Caco-2 (cell line): ENCODE results near the gene GAK. TPM values are rescaled to one million over a fixed set of nuclear protein-coding genes. Genes with fewer than 3 reads are reported as not detected.

Source experiments
- BruUV-seq: library from RNA; stranded (reverse); fragments of 400-500 nt; replicated peaks from 2 replicates; lab custom pipeline; 2021; lab: Mats Ljungman, UMichigan
- CTCF ChIA-PET: fragments of 300-600 bp; sonication (Branson Sonifier 250); formaldehyde crosslinking; loops from one replicate; lab custom pipeline; 2022; ENCODE audit warnings: antibody characterized with exemption; lab: Charles Lee
- POLR2A ChIA-PET: fragments of 300-600 bp; sonication (Branson Sonifier 250); formaldehyde crosslinking; loops from one replicate; lab custom pipeline; 2022; ENCODE audit warnings: antibody characterized with exemption; lab: Charles Lee
- DNase-seq, 2 experiments: peaks; one replicate each; pipeline versions ENCODE4 v3.0.0 to v3.0.0-alpha.2; 2020 to 2022
- H3K27me3 ChIP-seq: replicated peaks from 2 replicates; pipeline ENCODE4 v1.6.0; 2011; ENCODE audit warnings: low read length; ENCODE audit not compliant: control insufficient read depth, insufficient read depth
- H3K36me3 ChIP-seq: 2 replicates; pipeline ENCODE4 v1.5.1; 2011; ENCODE audit warnings: low read length; ENCODE audit not compliant: control insufficient read depth, insufficient read depth
- H3K4me1 ChIP-seq: fragments of 250-450 bp; sonication (Bioruptor Pico); 2 replicates; pipeline ENCODE4 v1.5.1; 2020; ENCODE audit warnings: mild to moderate bottlenecking
- H3K4me3 ChIP-seq: 2 replicates; pipeline ENCODE4 v1.5.1; 2011; ENCODE audit warnings: low read depth, mild to moderate bottlenecking, control low read depth, low read length
- H3K9me3 ChIP-seq: fragments of 250-450 bp; sonication (Bioruptor Pico); 2 replicates; pipeline ENCODE4 v1.5.1; 2020; ENCODE audit warnings: mild to moderate bottlenecking, moderate library complexity
- H3K27ac Mint-ChIP-seq: one replicate; pipeline ENCODE4 v1.8.0; 2022; ENCODE audit warnings: mixed read lengths; ENCODE audit not compliant: unreplicated experiment
- H3K27me3 Mint-ChIP-seq: one replicate; pipeline ENCODE4 v1.8.0; 2022; ENCODE audit warnings: mixed read lengths; ENCODE audit not compliant: insufficient read depth, unreplicated experiment
- H3K36me3 Mint-ChIP-seq: one replicate; pipeline ENCODE4 v1.8.0; 2022; ENCODE audit warnings: mild to moderate bottlenecking, mixed read lengths; ENCODE audit not compliant: insufficient read depth, unreplicated experiment
- H3K4me1 Mint-ChIP-seq: one replicate; pipeline ENCODE4 v1.8.0; 2022; ENCODE audit warnings: low read depth, mixed read lengths; ENCODE audit not compliant: unreplicated experiment
- H3K4me3 Mint-ChIP-seq: one replicate; pipeline ENCODE4 v1.8.0; 2022; ENCODE audit warnings: mild to moderate bottlenecking, moderate library complexity, mixed read lengths; ENCODE audit not compliant: unreplicated experiment
- H3K9me3 Mint-ChIP-seq: one replicate; pipeline ENCODE4 v1.8.0; 2022; ENCODE audit warnings: mixed read lengths; ENCODE audit not compliant: unreplicated experiment
- CTCF ChIP-seq, 2 experiments: fragments of 200-600 bp in 1 of 2; IDR thresholded peaks; 1 replicate in 1 of 2; 2 replicates in 1 of 2; pipeline versions ENCODE4 v1.5.1 to v1.8.0; 2011 to 2022; ENCODE audit warnings: antibody characterized with exemption in 1 of 2, control low read depth in 1 of 2, inconsistent platforms in 1 of 2, low read depth in 1 of 2, low read length in 1 of 2, mild to moderate bottlenecking in 1 of 2, moderate library complexity in 1 of 2; ENCODE audit not compliant: insufficient read depth in 1 of 2, severe bottlenecking in 1 of 2, unreplicated experiment in 1 of 2
- intact Hi-C: fragments of 100-400 bp; cut with micrococcal nuclease; formaldehyde crosslinking; loops from one replicate; pipeline ENCODE4 v1.10.0; 2022; ENCODE audit not compliant: unreplicated experiment
- total RNA-seq: library from RNA; stranded (reverse); gene quantifications from 2 replicates; pipeline ENCODE4 v1.2.3, GENCODE V29; 2022

The GAK gene
- total RNA-seq, 1 experiment from 2014 or later, result 126 TPM

GRCh38 chr4:866068-866760 lies 65.9 kb downstream of the GAK start:
- H3K4me3 Mint-ChIP-seq, result no peak overlapping the region
- DNase-seq, result no peak
- H3K27me3 Mint-ChIP-seq, result no peaks in the 10 kb centered on the region
- no peaks in the 10 kb centered on the region for H3K27me3 ChIP-seq
- no peak for TF ChIP-seq CTCF (IDR thresholded peaks at IDR 0.05; ENCODE audit: insufficient read depth in 1 of 2, low read depth in 1 of 2, low read length in 1 of 2, severe bottlenecking in 1 of 2, unreplicated experiment in 1 of 2)
- H3K36me3 Mint-ChIP-seq, result peaks cover 56% of the 10 kb centered on the region
- peaks cover 3% of the 10 kb centered on the region for H3K36me3 ChIP-seq
- H3K9me3 Mint-ChIP-seq, result no peaks in the 10 kb centered on the region
- ChIA-PET CTCF (no interaction called here), POLR2A (no interaction called here)
- no peaks in the 10 kb centered on the region for H3K4me1 Mint-ChIP-seq
- BruUV-seq, result no TSS peak
- H3K4me1 ChIP-seq, result no peaks in the 10 kb centered on the region
- H3K9me3 ChIP-seq, result no peaks in the 10 kb centered on the region
- no peak overlapping the region for H3K4me3 ChIP-seq
- H3K27ac Mint-ChIP-seq, result no peak overlapping the region
- intact Hi-C loops, result no loop called here

- Mint-ChIP-seq H3K4me3 (no peak overlapping the region), H3K4me1 (no peaks in the 10 kb centered on the region), H3K27ac (no peak overlapping the region), H3K36me3 (peaks cover 54% of the 10 kb centered on the region), H3K9me3 (no peaks in the 10 kb centered on the region), H3K27me3 (no peaks in the 10 kb centered on the region)
- H3K9me3 ChIP-seq, result no peaks in the 10 kb centered on the region
- ChIA-PET POLR2A (no interaction called here), CTCF (no interaction called here)
- no peak for TF ChIP-seq CTCF (IDR thresholded peaks at IDR 0.05; ENCODE audit: insufficient read depth in 1 of 2, low read depth in 1 of 2, low read length in 1 of 2, severe bottlenecking in 1 of 2, unreplicated experiment in 1 of 2)
- H3K27me3 ChIP-seq, result no peaks in the 10 kb centered on the region
- H3K4me3 ChIP-seq, result no peak overlapping the region
- BruUV-seq, result no TSS peak
- peaks cover 3% of the 10 kb centered on the region for H3K36me3 ChIP-seq
- DNase-seq, result no peak
- intact Hi-C loops, result no loop called here
- no peaks in the 10 kb centered on the region for H3K4me1 ChIP-seq
These were observed 66.5 kb downstream of the GAK start for GRCh38 chr4:865572-865971.

GRCh38 chr4:865121-865465 lies 67.0 kb downstream of the GAK start:
- H3K36me3 ChIP-seq, result peaks cover 3% of the 10 kb centered on the region
- no peaks in the 10 kb centered on the region for H3K4me1 ChIP-seq
- H3K27me3 ChIP-seq, result no peaks in the 10 kb centered on the region
- ChIA-PET CTCF (no interaction called here), POLR2A (no interaction called here)
- intact Hi-C loops, result no loop called here
- Mint-ChIP-seq H3K27me3 (no peaks in the 10 kb centered on the region), H3K4me3 (no peak overlapping the region), H3K27ac (no peak overlapping the region), H3K4me1 (no peaks in the 10 kb centered on the region), H3K9me3 (no peaks in the 10 kb centered on the region), H3K36me3 (peaks cover 54% of the 10 kb centered on the region)
- no peak for DNase-seq
- no peak for TF ChIP-seq CTCF (IDR thresholded peaks at IDR 0.05; ENCODE audit: insufficient read depth in 1 of 2, low read depth in 1 of 2, low read length in 1 of 2, severe bottlenecking in 1 of 2, unreplicated experiment in 1 of 2)
- H3K4me3 ChIP-seq, result no peak overlapping the region
- BruUV-seq, result no TSS peak
- no peaks in the 10 kb centered on the region for H3K9me3 ChIP-seq
